Measurements from ENCODE around the gene SLC25A25. TPM values are rescaled to one million over a fixed set of nuclear protein-coding genes. Genes with fewer than 3 reads are reported as not detected.

SLC25A25 gene
- total RNA-seq, 1 experiment from 2014 or later: 27.8 TPM

DNA sequence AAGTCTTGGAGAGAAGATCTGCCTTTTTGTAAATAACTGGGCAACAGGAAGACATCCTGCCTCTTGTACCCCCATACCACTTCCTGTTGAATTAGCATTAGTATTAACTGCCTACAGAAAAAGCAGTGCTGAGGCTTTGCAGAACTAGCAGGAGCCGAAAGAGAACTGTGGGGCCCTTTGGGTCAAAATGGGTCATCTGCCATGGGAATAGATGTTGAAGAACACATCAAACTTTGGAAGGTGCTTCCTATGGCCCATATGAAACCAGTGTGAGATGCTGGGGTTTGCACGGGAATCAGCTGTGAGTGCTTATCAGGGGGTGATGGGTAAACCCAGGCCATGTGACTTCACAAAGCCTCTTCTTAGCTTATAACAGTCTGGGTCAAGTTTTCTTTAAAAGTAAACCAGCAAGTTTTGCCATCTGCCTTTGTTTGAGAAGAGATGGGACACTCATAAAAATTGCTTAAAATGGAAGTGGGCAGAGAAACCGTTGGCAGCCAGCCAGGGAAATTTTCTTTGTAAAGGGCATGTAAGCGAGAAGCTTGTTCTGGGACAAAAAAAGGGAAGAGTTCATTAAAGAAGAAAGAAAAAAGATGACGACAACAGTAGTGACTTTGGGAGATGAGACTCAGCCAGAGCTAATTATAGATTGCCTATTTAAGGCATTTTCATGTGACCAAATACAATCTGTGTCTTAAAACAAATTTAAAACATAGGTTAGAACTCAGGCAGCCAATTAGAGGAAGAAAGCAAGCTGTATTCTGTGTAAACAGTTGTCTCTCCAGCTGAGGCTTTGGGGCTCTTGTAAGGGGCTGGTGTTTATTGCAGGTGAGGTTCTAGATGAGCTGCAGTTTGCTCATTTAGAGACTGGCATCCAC is 4.4 kb downstream of the SLC25A25 start:
- DNase-seq (ENCODE audit: low spot score): peak; percentile 65

DNA sequence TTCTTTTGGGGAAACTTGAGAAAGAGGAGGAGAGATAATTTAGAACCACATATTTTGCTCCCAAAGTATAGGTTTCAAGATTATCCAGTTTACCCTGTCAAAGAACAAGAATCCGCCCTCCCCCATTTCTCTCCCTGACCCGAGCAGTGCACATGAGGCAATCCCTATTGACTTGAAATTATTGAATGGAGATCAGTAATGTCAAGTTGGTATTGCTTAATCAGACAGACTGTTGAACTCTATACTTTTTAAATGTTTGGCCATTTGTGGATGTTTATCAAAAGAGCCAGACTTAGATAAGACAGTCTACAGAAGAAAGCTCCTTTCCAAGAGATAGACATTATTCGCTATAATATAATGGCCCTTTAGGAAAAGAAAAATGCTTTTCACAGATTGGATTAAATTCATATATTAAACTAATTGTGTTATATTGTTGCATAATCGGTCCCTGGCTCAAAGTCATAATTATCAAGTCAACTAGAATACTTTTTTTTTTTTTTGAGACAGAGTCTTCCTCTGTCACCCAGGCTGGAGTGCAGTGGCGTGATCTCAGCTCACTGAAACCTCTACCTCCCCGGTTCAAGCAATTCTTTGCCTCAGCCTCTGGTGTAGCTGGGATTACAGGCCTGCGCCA is 5.3 kb downstream of the SLC25A25 start:
- no peak for DNase-seq (ENCODE audit: low spot score)

DNA sequence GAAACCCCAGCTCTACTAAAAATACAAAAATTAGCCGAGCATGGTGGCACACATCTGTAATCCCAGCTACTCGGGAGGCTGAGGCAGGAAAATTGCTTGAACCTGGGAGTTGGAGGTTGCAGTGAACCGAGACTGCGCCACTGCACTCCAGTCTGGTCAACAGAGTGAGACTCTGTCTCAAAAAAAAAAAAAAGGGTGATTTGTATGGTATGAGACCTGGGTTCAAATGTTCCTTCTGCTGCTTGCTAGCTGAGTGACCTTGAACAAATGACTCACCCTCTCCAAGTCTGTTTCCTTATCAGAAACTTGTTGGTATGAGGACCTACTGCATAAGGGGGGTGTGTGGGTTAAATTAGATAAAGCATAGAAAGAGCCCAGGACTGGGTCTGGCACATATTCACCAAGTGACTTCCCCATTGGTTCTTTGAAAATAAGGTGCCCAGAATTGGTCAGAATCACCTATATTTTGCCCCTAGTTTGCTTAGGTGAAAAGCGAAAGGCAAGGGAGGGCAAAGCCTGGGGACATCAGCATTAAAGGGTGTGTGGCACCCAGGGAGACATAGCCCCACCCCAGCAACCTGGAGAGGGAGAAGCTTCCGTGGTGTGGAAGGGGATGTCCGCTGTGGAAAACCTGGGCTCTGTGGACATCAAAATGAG is 9.9 kb downstream of the SLC25A25 start:
- DNase-seq (ENCODE audit: low spot score): no peak

DNA sequence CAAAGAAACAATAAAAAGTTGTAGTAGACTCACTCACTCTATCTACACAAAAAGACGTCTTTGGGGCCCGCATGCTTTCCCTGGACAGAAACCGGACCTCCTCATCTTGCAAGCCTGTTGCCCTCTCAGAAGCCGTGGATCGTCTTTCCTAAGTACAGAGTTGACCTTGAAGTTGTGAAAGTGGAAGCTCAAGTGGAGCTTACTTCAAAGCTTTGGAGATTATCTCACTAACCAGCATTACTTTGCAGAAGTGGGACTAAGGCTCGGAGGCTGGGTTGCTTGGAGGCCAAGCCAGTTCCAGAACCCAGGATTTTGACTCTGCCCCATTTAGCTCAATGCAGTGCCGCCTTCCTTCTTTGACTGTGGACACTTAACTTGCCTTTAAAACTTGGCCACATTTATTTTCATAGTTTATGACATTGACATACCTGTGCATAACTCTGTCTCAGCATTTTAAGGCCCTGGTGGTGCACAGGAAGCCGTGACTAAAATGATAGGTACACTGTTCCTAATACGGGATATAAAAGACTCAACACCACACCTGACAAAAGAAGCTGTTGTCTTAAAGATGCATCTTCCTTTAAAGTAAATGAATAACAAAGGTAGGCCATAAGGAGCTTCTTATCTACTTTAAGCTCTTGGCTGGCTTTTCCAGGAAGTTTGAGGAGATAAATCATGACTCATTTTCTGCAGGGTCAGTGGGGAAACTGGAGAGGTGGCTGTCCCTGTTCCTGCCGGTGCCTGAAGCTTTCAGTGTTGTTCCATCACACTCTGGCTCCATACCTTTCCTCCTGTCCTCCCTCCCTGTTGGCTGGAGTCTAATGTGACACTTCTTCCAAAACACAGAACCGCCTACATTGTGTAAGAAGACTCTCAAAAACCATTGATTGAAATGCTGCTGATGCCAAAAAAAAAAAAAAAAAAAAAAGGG is 10.7 kb downstream of the SLC25A25 start:
- peak; percentile 93 for DNase-seq (ENCODE audit: low spot score)

DNA sequence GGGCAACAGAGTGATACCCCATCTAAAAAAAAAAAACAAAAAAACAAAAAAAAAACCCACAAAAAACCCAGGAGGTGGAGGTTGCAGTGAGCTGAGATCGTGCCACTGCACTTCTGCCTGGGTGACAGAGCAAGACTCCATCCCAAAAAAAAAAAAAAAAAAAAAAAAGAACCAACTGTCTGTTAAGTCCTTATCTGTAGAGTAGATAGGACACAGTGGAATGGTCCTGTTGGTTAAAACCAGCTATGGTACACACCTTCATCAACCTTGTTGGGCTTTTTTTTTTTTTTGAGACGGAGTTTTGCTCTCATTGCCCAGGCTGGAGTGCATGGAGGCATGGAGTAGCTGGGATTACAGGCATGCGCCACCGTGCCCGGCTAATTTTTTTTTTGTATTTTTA is 12.2 kb downstream of the SLC25A25 start:
- no peak for DNase-seq (ENCODE audit: low spot score)

DNA sequence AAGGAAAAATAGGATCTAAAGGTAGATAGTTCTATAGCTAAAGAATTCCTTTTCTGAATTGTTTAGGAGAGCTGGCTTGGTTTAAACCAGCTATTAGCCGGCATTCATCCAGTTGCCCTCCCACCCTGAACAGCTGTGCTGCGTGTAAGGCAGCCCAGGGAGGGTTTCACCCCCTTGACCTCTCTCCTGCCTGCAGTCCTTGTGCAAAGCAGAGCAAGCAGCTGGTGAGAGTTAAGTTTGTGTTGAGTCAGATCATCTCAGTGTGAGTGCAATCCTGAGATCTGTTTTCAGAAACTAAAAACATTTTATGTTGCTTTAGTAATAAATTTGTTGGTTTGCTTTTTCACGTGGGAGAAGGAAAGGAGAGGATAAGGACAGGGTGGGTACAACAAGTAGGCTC is 13.0 kb downstream of the SLC25A25 start:
- DNase-seq (ENCODE audit: low spot score): peak; percentile 26

DNA sequence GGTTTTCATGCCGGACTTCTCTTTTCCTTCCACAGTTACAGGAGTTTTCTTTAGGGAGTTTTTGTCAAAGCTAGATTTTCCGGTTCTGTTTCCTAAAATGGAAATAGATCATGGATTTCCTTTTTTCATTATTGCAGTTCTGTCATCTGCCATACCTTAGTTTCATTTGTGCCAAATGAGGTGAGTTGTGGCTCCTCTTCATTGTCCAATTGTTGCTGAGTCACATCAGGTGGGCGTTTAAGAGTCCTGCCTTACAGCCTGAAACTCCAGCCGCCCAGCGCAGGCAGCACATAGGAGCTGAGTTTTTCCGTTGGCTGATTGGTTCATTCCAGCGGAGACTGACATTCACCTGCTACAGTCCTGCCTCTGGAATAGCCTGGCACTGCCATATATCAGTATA is 14.1 kb downstream of the SLC25A25 start:
- DNase-seq (ENCODE audit: low spot score): no peak

DNA sequence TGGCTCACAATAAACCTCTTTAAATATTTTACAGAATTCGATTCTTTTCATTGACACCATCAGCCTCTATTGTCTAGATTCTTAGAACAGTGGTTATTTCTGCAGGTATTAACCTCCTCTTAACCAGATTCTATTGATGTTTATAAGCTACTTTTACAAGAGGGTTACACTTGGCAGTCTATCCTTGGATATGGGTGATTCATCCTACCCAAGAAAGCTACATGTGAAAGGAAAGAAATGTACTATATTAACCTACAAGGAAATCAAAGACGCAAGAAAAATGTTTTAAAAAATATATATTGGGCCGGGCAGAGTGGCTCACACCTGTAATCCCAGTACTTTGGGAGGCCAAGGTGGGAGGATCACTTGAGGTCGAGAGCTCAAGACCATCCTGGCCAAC is 16.7 kb downstream of the SLC25A25 start:
- DNase-seq (ENCODE audit: low spot score): no peak

DNA sequence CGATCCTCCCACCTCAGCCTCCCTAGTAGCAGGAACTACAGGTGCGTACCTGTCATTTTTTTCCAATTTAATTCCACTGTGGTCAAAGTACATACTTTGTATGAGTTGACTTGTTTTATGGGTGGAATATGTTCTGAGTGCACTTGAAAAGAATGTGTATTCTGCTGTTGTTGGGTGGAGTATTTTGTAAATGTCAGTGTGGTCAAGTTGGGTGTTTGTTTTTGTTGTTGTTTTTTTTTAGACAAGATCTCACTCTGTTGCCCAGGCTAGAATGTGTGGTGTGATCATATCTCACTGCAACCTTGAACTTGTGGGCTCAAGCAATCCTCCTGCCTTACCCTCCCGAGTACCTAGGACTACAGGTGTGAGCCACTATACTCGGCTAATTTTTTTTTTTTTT is 17.9 kb downstream of the SLC25A25 start:
- DNase-seq (ENCODE audit: low spot score): no peak

DNA sequence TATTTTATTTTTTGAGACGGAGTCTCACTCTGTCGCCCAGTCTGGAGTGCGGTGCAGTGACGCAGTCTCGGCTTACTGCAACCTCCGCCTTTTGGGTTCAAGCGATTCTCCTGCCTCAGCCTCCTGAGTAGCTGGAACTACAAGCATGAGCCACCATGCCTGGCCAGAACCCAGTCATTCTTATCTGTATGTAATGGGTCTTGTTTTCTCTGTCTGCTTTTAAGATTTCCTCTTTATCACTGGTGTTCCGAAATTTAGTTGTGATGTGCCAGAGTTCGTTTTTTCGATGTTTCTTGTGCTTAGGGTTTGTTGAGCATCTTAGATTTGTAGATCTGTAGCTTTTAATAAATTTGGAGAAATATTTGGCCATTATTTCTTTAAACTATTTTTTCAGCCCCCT is 19.2 kb downstream of the SLC25A25 start:
- DNase-seq (ENCODE audit: low spot score): no peak

DNA sequence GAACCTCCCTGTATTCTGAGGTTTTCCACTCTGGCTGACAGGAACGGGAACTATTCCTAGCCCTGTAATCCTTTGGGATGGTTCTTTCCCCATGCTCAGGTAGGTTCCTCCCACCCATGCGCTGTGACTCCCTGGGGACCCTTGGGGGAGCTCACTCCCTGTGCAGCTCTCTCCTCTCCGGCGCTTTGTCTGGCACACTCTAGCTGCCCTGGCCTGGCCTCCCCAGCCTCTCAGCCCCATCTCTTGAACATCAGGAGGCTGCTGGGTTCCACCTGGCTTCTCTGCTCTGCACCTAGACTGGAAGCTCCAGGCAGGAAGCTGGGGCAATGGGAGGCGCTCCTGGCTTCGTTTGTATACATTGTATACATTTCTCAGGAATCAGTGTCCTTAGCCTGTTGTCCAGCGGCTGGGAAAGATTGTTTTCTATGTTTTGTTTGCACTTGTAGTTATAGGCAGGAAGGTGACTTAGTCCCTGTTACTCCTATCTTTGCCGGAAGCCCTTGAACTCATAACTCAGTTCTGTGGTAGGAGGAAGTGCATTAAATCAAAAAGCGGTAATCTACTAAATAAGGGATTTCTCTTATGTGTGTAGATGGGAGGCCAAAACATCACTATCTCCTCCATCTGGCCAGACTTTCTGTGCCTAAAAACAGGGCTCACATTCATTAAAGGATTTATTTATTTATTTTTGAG is 20.4 kb downstream of the SLC25A25 start:
- no peak for DNase-seq (ENCODE audit: low spot score)

DNA sequence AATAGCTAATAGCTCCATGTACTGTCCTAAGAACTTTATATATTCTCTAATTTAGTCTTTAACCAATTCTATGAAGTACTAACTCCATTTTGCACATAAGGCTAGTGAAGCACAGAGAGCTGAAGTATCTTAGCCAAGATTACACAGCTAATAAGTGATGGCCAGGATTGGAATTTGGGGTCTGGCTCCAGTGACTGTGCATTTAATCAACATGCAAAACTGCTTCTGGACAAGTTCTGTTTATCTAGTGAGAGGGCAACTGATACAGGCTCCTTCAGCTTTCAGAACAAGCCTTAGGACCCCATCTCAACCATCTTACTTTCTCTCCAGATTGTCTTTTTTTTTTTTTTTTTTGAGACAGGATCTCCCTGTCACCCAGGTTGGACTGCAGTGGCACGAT is 21.3 kb downstream of the SLC25A25 start:
- DNase-seq (ENCODE audit: low spot score): no peak

DNA sequence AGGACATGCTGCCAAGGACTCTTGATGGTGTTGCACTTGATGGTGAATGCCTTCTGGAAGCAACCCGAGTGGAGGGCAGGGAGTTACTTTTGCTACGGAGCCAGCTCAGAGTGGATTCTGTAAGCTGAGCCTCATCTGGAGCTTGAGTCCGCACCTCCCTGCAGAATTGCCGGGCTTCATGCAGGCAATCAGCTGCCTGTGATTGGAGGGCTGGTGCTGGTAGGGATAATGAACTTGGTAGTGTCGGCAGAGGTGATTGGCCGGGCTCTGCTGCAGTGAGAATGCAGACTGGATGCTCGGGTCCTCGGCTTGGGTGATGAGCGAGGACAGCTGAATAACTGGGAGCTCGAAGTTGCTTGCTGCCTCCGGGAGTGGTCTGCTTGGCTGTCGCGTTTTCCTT is 23.1 kb downstream of the SLC25A25 start:
- DNase-seq (ENCODE audit: low spot score): peak; percentile 93

DNA sequence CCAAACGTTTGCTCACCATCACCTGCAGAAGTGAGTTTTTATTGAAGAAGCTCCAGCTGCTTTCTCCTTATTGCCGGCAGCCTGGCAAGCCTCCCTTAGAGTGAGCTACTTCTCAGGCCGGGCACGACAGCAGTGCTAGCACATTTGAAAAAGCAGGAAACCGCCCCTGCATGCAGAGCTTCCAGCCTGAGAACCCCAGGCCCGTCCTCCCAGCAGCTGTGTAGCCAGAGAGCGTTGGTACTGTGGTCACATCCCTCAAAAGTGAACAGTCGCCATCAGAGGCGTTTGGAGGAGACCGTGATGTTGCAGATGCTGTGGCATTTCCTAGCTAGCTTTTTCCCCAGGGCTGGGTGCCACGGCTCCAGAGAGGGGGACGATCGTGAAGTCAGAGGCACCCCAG is 23.5 kb downstream of the SLC25A25 start:
- DNase-seq (ENCODE audit: low spot score): no peak

DNA sequence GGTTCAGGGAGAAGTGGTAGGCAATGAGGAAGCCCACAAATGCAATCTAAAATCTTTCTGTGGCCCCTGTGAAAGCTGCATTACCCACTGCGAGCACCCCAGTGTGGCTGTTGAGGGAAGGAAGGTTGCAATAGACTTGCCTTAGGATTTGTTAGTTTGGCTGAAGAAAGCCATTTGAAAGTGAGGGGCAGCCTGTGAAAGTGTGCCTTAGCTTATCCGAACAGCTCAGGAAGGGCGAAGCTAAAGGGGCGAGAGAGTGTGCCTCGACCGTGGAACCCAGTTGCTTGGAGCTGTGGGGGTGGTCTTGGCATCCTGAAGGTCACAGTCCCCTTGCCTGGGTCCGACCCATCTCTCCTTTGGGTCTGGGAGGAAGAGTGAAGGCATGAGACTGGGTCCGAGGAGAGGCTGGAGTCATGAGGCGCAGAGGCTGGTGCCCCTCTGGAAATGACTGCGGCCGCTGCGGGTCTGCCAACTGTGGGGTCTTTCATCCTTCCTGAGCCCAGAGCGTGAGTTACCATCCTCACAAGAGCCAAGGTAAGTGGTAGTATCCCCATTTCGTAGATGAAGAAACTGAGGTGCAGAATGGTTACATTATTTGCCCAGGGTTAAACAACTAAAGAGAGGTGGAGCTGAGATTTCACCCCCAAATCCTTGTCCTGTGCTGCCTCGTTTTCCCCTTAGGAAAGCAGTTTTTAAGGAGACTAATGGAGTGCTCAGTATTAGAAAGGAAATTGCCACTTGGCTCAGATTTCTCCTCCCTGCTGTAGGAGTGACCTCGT is 24.4 kb downstream of the SLC25A25 start:
- no peak for DNase-seq (ENCODE audit: low spot score)

DNA sequence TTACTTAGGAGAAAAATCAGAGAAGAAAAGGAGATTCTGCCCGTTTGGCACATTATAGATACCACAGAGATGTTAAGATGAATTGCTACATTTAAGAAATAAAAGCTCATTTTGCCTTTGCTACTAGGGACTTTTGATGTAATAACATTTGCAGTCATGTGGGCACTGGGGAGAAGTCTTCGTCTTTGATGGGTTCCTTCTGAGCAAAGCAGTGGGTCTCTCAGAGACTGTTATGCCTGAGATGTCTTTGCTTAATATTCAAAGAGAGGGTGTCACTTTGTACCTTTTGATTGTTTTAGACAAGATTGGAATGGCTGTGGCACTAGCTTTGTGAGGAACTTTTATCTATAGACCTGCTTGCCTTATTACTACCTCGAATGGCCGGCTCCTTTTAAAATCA is 25.0 kb downstream of the SLC25A25 start:
- no peak for DNase-seq (ENCODE audit: low spot score)

DNA sequence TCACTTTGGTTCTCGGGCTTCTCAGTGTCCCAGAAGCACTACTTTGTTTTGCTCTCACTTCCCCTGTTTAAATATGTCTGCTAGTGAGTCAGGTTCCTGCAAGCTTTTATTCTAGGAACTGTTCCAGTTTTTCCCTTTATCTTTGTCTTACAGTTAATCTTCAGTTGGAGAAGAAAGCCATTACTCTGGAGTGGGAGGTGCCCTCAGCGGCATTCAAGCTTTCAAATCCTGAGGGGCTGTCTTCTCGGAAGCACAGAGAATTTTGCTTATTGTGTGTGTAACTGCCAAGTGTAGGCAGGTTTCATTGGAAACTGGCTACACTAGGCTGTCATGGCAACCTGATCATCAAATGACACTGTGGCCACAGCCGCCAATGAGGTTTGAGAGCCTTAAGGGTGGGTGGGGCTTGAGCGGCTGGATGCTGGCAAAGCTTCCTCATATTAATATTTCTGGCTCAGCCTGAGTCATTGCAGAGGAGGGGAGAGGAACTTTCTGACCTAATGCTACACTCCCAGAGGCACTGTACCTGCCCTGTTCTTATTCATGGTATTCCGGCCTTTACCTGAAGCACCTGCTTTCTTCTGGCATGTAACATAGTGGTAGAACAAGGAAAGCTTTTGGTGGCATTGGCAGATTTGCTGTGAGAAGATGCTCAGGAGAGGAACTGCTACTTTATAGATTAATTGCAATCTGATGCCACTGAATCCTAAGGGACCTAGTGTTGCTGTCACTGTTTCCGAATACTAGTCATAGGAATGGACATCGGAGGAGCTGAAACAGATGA is 26.3 kb downstream of the SLC25A25 start:
- peak; percentile 99 for DNase-seq (ENCODE audit: low spot score)

DNA sequence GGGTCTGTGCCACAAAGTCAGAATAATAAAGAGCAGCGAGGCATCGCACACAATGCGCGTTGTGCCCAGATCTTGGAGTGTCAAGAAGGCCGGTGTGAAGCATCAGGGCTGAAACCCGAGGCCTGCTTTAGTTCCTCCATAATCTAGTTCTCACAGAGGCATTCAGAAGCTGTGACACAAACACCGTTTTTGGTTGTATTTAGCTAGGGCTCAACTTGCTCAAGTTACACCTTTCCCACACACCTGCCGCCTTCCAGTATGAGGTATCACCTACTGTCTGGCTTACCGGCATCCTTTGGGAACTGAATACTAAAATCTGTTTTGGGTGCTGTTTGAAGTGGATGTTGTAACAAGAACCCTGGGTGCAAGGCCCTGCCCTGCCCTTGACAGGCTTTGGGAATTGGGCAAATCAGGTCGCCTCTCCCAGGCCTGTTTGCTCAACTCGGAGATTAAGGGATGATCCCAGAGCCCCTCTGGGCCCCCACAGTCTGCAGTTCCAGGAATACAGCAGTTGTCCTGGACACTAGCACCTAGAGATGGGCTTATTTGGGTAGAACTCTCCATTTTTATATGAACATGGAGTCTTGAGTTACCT is 27.0 kb downstream of the SLC25A25 start:
- no peak for DNase-seq (ENCODE audit: low spot score)

Measured in A172 (cell line).